OCI-M1 (cell line): ENCODE data around the gene KLF11.

Experiments
- DNase-seq: peaks from one replicate; lab custom pipeline; 2025; lab: John Stamatoyannopoulos, UW

Gene KLF11

GRCh38 chr2:10043256-10043905, at the start of gene KLF11:
Gene KLF11, plus strand, starts transcription at chr2:10043550. Its CDS starts 167 bp downstream, at chr2:10043717.
- peak; percentile 97 for DNase-seq

- DNase-seq, result no peak
Measured at GRCh38 chr2:9994462-9994861, 48.9 kb upstream of the KLF11 start.

- DNase-seq, result no peak
Measured at GRCh38 chr2:9995059-9995458, 48.3 kb upstream of the KLF11 start.

- DNase-seq, result no peak
Measured at GRCh38 chr2:9996321-9996720, 47.0 kb upstream of the KLF11 start.

- no peak for DNase-seq
Measured at GRCh38 chr2:9997936-9998335, 45.4 kb upstream of the KLF11 start.

- DNase-seq, result no peak
Measured at GRCh38 chr2:9998916-9999654, 44.3 kb upstream of the KLF11 start.

GRCh38 chr2:9999693-10000092, 43.7 kb upstream of the KLF11 start:
- no peak for DNase-seq

GRCh38 chr2:10000541-10000940, 42.8 kb upstream of the KLF11 start:
- DNase-seq, result no peak

- no peak for DNase-seq
Measured at GRCh38 chr2:10001586-10001985, 41.8 kb upstream of the KLF11 start.

- no peak for DNase-seq
Measured at GRCh38 chr2:10002109-10002508, 41.2 kb upstream of the KLF11 start.

GRCh38 chr2:10002681-10003080, 40.7 kb upstream of the KLF11 start:
- no peak for DNase-seq

- DNase-seq, result no peak
Measured at GRCh38 chr2:10003206-10004125, 39.9 kb upstream of the KLF11 start.

- no peak for DNase-seq
Measured at GRCh38 chr2:10004401-10004800, 38.9 kb upstream of the KLF11 start.

- no peak for DNase-seq
Measured at GRCh38 chr2:10004836-10005235, 38.5 kb upstream of the KLF11 start.

- no peak for DNase-seq
Measured at GRCh38 chr2:10005461-10006235, 37.7 kb upstream of the KLF11 start.

GRCh38 chr2:10006236-10007161, 36.9 kb upstream of the KLF11 start:
- no peak for DNase-seq

GRCh38 chr2:10007435-10007834, 35.9 kb upstream of the KLF11 start:
- DNase-seq, result no peak

GRCh38 chr2:10007921-10008808, 35.2 kb upstream of the KLF11 start:
- no peak for DNase-seq

- DNase-seq, result no peak
Measured at GRCh38 chr2:10008809-10009176, 34.6 kb upstream of the KLF11 start.
